HCT116 (cell line): Measurements from ENCODE around the gene SLC6A12.

Experiments used
- ELF1 ChIP-seq: IDR thresholded peaks from 2 replicates; pipeline ENCODE4 v1.6.1; 2012; ENCODE audit warnings: low read depth, borderline replicate concordance
- EZH2 ChIP-seq: fragments of 200-600 bp; sonication (generic); IDR thresholded peaks from 2 replicates; pipeline ENCODE4 v1.6.1; 2017; ENCODE audit warnings: antibody characterized with exemption, mixed run types
- FOSL1 ChIP-seq: IDR thresholded peaks from 2 replicates; pipeline ENCODE4 v1.6.1; 2012; ENCODE audit warnings: low read depth
- POLR2A ChIP-seq: IDR thresholded peaks from 2 replicates; pipeline ENCODE4 v1.7.0; 2011; ENCODE audit warnings: borderline replicate concordance; ENCODE audit not compliant: insufficient read depth, insufficient read length; ENCODE audit errors: extremely low read depth
- SIN3A ChIP-seq: IDR thresholded peaks from 2 replicates; pipeline ENCODE4 v1.6.1; 2012; ENCODE audit warnings: low read depth
- SP1 ChIP-seq: IDR thresholded peaks from 2 replicates; pipeline ENCODE4 v1.6.1; 2012; ENCODE audit warnings: low read depth
- ZNF274 ChIP-seq: fragments of 200-500 bp; sonication (Bioruptor generic); IDR thresholded peaks from 2 replicates; pipeline ENCODE4 v1.6.1; 2014; ENCODE audit warnings: mild to moderate bottlenecking, low read depth, low read length, inconsistent platforms
- TF ChIP-seq, protein P1 (sequence below), 3 experiments: fragments of 200-600 bp in 1 of 3; sonication (generic) in 1 of 3; IDR thresholded peaks in 2 of 3; conservative IDR thresholded peaks in 1 of 3; 2 replicates each; pipeline ENCODE4 v1.5.1; 2012 to 2017; ENCODE audit warnings: low read depth in 2 of 3, low read length in 2 of 3, antibody characterized with exemption in 1 of 3, borderline replicate concordance in 1 of 3, control low read depth in 1 of 3, mild to moderate bottlenecking in 1 of 3, mixed read lengths in 1 of 3, mixed run types in 1 of 3, moderate library complexity in 1 of 3; ENCODE audit not compliant: insufficient read depth in 1 of 3
- TF ChIP-seq, protein P2 (sequence below): IDR thresholded peaks from 2 replicates; pipeline ENCODE4 v1.6.1; 2012; ENCODE audit warnings: low read depth
- TF ChIP-seq, protein P3 (sequence below): IDR thresholded peaks from 2 replicates; pipeline ENCODE4 v1.6.1; 2012
- TF ChIP-seq, protein P4 (sequence below): IDR thresholded peaks from 2 replicates; pipeline ENCODE4 v1.6.1; 2011; ENCODE audit warnings: mild to moderate bottlenecking, low read length, moderate library complexity; ENCODE audit not compliant: insufficient replicate concordance; ENCODE audit errors: extremely low read depth

DNA sequence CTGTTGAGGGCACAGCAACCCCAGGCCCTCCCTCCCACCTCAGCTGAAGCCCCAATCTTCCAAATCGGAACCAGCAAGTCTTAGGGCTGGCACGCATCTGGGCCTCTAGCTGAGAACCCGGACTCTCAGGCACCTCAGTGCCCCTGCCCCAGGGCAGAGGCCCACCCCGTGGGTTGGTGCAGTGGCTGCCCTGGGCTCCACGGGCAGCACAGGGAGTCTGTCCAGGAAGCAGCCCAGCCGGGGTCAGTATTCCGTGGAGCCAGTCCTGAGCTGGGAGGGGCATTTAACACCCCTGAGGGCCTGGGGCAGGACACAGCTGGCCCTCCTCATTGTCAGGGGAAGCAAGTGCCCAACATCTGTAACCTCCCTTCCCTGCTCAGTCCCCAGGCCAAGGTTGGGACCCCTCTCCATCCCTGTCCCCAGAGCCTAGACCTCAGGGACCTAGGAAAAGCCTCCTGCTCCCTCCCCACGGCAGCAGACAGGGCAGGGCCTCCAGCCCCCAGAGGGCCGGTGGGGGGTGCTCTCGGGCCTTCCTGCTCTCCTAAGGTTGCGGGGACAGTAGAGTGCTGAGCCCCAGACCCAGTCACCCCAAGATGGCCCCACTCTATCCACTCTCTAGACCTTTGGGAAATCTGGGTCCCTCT lies 36.5 kb downstream of the SLC6A12 start:
- TF ChIP-seq EZH2: no peak
- TF ChIP-seq, protein P1, sequence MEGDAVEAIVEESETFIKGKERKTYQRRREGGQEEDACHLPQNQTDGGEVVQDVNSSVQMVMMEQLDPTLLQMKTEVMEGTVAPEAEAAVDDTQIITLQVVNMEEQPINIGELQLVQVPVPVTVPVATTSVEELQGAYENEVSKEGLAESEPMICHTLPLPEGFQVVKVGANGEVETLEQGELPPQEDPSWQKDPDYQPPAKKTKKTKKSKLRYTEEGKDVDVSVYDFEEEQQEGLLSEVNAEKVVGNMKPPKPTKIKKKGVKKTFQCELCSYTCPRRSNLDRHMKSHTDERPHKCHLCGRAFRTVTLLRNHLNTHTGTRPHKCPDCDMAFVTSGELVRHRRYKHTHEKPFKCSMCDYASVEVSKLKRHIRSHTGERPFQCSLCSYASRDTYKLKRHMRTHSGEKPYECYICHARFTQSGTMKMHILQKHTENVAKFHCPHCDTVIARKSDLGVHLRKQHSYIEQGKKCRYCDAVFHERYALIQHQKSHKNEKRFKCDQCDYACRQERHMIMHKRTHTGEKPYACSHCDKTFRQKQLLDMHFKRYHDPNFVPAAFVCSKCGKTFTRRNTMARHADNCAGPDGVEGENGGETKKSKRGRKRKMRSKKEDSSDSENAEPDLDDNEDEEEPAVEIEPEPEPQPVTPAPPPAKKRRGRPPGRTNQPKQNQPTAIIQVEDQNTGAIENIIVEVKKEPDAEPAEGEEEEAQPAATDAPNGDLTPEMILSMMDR (IDR thresholded peaks at IDR 0.05 in 2 of 3, conservative IDR thresholded peaks at IDR 0.05 in 1 of 3; ENCODE audit: borderline replicate concordance in 1 of 3, insufficient read depth in 1 of 3, low read depth in 2 of 3, low read length in 2 of 3): no peak
- TF ChIP-seq, protein P2, sequence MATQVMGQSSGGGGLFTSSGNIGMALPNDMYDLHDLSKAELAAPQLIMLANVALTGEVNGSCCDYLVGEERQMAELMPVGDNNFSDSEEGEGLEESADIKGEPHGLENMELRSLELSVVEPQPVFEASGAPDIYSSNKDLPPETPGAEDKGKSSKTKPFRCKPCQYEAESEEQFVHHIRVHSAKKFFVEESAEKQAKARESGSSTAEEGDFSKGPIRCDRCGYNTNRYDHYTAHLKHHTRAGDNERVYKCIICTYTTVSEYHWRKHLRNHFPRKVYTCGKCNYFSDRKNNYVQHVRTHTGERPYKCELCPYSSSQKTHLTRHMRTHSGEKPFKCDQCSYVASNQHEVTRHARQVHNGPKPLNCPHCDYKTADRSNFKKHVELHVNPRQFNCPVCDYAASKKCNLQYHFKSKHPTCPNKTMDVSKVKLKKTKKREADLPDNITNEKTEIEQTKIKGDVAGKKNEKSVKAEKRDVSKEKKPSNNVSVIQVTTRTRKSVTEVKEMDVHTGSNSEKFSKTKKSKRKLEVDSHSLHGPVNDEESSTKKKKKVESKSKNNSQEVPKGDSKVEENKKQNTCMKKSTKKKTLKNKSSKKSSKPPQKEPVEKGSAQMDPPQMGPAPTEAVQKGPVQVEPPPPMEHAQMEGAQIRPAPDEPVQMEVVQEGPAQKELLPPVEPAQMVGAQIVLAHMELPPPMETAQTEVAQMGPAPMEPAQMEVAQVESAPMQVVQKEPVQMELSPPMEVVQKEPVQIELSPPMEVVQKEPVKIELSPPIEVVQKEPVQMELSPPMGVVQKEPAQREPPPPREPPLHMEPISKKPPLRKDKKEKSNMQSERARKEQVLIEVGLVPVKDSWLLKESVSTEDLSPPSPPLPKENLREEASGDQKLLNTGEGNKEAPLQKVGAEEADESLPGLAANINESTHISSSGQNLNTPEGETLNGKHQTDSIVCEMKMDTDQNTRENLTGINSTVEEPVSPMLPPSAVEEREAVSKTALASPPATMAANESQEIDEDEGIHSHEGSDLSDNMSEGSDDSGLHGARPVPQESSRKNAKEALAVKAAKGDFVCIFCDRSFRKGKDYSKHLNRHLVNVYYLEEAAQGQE: no peak
- TF ChIP-seq, protein P3, sequence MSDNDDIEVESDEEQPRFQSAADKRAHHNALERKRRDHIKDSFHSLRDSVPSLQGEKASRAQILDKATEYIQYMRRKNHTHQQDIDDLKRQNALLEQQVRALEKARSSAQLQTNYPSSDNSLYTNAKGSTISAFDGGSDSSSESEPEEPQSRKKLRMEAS: no peak
- TF ChIP-seq, protein P4, sequence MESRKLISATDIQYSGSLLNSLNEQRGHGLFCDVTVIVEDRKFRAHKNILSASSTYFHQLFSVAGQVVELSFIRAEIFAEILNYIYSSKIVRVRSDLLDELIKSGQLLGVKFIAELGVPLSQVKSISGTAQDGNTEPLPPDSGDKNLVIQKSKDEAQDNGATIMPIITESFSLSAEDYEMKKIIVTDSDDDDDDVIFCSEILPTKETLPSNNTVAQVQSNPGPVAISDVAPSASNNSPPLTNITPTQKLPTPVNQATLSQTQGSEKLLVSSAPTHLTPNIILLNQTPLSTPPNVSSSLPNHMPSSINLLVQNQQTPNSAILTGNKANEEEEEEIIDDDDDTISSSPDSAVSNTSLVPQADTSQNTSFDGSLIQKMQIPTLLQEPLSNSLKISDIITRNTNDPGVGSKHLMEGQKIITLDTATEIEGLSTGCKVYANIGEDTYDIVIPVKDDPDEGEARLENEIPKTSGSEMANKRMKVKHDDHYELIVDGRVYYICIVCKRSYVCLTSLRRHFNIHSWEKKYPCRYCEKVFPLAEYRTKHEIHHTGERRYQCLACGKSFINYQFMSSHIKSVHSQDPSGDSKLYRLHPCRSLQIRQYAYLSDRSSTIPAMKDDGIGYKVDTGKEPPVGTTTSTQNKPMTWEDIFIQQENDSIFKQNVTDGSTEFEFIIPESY: no peak
- TF ChIP-seq ZNF274: no peak
- no peak for TF ChIP-seq POLR2A
- no peak for TF ChIP-seq SIN3A
- no peak for TF ChIP-seq ELF1
- no peak for TF ChIP-seq FOSL1
- no peak for TF ChIP-seq SP1
